GM19238 (cell line): ENCODE results near the gene EPN1.

Source experiments
- DNase-seq: peaks from one replicate; pipeline ENCODE4 v3.0.0; 2011; ENCODE audit warnings: low spot score; ENCODE audit not compliant: insufficient read length

EPN1 gene

DNA sequence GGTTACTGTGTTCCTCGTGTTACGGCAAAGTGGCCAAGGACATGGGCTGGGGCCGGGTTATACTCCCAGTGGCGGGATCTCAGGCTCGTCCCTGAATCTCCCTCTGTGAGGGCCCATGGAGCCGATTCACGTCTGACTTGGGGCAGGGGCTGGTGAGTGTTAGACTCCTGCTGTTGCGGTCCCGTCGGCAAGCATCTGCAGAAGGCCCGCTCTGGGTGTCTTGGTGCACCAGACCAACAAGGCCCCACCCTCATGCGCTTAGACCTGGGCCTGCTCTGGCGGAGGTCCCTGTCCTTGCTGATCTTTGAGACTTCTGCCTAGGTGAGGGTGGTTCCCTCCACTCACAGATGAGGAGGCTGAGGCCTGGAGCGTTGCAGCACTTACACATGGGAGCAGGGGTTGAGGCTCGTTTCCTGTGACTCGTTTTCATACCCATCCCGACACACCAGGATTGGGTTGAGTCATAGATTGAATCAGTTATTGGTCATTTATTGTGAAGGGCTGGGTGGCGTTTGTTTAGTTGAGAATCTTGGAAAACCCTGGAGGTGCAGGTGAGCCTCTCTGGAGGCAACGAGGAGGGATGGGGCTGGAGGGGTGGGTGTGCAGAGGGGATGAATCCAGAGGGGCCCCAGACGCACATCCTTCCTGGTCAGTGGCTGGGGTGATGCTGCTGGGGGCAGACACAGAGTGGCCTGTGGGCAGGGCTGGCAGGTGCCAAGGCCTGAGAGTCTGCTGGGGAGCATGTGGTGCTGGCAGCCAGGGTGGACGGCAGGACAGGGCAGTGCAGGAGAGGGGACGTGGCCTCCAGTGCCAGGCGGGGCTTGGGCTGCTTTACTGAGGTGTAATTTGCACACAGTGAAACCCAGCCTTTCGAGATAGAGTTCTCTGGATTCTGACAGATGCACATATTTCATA, 4.6 kb downstream of the EPN1 start:
- DNase-seq, result no peak

DNA sequence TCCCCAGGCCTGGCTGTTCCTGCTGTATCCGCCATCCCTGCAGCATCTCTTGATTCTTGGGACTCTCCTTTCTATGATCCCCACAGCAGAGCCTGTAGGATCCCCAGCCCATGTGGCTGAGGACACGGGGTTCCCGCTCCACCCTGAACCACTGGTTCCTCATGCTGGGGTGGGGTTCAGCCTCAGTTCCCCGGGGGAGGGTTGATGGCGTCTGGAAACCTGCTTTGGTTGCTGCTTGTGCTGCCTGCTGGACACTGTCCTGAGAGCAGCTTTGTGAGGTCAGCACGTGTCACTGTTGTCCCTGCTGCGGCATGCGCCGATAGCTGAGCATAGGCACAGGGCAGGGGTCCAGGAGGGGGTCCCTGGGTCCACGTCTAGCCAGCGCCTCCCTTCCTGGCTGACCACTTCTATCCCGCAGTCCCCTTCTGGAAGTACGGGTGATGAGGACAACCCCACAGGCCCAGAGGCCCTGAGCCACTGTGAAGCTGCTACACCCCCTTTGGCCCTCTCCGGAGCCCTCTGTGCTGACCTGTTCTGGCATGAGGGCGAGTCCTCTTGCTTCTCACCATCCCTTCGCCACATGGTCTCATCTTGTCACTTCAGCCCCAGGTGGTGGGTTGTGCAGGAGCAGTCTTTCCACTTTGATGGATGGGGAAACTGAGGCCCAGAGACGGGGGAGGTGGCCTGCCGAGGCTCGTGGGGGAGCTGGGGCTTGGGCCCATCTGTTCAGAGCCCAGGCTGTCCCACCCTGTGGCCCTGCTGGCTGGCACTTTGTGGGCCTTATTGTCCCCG, 5.5 kb downstream of the EPN1 start:
- DNase-seq, result no peak

- DNase-seq, result no peak
Measured at GRCh38 chr19:55681131-55682092, 6.4 kb downstream of the EPN1 start.

DNA sequence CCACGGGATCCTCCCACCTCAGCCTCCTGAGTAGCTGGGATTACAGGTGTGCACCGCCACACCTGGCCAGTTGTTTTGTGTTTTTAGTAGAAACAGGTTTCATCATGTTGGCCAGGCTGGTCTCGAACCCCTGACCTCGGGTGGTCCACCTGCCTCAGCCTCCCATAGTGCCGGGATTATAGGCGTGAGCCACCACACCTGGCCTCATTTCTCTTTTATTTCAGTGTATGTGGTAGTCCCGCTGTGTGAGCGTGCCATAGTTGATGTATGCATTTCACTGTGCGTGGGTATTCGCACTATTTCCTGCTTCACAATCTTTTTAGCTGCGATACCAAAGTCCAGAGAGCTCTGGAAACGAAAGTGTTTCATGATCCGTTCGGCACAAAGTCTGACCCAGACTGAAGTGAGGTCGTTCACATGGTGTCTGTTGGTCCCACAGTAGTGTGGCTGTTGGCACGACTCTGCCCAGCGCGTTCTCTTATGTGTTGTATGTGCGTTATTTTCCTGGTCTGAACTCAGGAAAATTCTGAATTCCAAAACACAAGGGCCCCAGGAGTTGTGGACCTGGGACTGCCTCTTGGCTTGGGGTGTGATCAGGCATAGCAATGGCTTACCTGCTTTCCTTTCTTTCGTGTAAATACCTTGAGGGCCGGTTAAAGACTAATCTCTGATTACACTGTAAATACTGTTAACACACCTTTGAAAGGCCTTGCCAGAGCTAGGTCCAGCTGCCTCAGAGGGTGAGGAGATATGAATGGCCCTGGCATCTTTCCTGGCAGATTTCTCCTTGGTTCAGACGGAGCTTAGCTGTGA, 8.6 kb downstream of the EPN1 start:
- DNase-seq, result no peak

GRCh38 chr19:55684946-55685681, 10.1 kb downstream of the EPN1 start:
- DNase-seq, result no peak

DNA sequence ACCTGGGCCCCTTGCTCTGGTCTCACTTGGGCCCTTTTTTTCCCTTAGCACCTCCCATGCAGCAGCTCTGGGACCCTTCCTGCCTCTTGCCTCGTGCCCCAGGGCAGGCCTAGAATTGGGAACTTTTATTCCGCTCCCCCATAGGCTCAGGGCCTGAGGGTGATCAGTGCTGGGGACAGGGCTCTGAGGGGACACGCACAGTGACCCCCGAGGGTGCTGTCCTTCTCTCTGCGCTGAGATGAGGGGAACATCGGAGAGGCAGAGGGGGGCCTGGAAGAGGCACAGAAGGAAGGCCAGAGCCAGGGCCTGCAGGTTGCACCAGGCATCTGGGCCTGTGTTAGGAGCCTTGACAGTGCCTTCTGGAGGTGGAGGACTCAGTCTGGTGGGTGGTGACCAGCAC, 10.8 kb downstream of the EPN1 start:
- DNase-seq, result no peak

- no peak for DNase-seq
Measured at GRCh38 chr19:55686311-55687050, 11.5 kb downstream of the EPN1 start.

GRCh38 chr19:55687281-55688201, 12.5 kb downstream of the EPN1 start:
- no peak for DNase-seq

DNA sequence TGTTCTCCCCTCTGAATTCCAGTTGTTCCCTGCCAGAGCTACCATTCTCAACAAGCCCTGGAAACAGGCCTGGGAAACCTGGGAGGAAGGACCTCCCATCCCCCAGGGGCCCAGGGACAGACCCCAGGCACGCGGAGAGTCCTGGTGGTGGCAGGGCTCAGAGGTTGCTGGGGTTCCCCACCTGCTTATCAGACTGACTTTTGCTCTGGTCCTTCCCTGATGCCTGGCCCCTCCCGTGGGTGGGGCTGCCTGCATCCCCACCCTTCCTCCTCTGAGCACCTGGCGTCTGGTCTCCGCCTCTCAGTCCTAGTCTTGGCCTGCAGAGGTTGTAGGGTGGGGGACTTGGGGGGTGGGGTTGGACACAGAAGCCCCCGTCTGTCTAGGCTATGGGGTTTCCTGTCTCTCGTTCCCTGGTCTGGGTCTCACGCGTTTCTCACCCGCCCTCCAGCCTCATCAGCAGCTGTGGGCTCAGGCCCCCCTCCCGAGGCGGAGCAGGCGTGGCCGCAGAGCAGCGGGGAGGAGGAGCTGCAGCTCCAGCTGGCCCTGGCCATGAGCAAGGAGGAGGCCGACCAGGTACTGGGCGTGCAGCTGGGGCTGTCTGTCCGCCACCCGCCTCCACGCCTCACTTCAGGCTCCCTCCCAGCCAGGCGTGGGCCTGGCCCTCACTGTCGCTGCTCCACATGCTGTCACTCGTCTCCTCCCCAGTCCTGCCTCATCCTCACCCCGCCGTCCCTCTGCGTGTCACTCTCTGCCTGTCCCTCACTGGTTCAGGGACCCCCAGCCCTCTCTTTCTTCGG, 13.6 kb downstream of the EPN1 start:
- DNase-seq, result no peak

- no peak for DNase-seq
Measured at GRCh38 chr19:55689411-55690108, 14.5 kb downstream of the EPN1 start.

DNA sequence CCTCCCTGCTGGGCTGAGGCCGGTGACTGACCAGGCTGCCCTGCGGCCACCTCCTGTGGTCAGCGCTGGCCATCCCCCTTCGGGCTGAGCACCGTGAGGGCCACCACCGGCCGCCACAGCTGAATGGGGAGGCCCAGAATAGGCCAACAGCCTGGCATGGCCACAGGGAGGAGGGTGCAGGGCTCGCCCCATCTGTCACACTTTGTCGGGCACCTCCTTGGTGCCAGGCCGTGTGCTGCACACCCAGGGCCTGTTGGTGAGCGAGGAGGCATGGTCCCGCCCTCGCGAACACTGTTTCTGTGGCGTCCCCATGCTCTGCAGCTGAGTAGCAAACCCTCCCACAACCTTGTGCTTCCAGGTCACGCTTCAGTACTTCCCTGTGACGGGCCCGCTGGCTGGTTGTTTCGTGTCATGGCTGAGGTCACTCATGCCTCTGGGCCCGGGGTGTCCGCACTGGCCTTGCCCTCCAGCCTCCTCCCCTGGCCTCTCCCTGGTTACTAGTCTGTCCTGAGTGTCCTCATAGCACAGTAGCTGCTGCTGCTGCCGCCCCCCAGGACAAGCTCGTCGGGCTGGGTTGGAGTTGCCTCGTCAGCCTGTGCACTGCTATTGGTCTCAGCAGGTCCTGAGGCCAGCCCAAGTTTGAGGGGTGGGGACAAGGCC, 15.2 kb downstream of the EPN1 start:
- DNase-seq, result no peak

GRCh38 chr19:55690769-55691545, 15.9 kb downstream of the EPN1 start:
- no peak for DNase-seq

DNA sequence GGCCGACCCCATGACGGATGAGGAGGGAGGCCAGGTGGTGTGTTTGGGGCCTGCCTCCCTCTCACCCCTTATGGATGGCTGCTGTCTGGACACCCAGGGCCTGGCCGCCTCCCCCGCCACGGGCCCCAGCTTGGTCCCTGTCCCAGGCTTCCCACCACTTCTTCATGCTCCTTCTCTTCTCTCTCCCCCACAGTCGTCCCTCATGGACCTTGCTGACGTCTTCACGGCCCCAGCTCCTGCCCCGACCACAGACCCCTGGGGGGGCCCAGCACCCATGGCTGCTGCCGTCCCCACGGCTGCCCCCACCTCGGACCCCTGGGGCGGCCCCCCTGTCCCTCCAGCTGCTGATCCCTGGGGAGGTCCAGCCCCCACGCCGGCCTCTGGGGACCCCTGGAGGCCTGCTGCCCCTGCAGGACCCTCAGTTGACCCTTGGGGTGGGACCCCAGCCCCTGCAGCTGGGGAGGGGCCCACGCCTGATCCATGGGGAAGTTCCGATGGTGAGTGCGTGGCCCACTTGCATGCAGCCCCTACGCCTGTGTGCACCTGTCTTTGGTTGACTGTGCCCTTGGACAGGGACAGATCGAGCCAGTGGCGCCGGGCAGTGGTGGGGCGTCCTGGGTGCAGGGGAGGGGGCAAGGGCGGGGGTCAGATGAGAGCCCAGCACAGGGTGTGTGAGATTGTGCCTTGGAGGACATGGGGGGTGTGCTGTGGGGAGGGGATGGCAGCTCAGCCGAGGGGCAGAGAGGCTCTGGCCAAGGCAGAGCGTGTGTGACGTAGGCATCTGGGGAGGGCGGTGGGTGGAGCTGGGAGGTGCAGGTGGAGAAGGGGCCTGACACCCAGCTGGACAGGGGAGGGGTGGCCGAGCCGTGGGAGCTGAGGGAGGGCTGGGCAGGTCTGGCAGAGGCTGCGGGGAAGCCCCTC, 16.8 kb downstream of the EPN1 start:
- DNase-seq, result no peak

- no peak for DNase-seq
Measured at GRCh38 chr19:55692681-55693081, 17.7 kb downstream of the EPN1 start.
